ENCODE results near the gene DIMT1.
A peak's percentile ranks its signal among the peaks of the same experiment; 100 is the strongest.

DIMT1 gene

DNA sequence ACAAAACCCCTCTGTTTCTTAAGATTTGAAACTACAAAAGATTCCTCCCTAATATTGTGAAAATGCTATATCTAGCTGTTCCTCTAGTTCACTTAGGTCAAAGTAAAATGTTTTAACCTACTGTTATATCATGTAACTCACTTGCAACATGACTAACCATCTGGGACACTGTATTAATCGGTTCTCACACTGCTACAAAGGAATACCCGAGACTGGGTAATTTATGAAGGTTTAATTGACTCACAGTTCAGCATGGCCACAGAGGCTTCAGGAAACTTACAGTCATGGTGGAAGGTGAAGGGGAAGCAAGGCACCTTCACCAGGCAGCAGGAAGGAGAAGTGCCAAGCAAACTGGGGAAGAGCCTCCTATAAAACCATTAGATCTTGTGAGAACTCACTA lies 34.7 kb downstream of the DIMT1 start:
- no peak for DNase-seq (ENCODE audit: low spot score)

GRCh38 chr5:62362701-62363100 lies 41.0 kb downstream of the DIMT1 start:
- no peak for DNase-seq (ENCODE audit: low spot score)

- peak; percentile 67 for DNase-seq (ENCODE audit: low spot score)
Measured at GRCh38 chr5:62354028-62354874, 49.5 kb downstream of the DIMT1 start.

DNA sequence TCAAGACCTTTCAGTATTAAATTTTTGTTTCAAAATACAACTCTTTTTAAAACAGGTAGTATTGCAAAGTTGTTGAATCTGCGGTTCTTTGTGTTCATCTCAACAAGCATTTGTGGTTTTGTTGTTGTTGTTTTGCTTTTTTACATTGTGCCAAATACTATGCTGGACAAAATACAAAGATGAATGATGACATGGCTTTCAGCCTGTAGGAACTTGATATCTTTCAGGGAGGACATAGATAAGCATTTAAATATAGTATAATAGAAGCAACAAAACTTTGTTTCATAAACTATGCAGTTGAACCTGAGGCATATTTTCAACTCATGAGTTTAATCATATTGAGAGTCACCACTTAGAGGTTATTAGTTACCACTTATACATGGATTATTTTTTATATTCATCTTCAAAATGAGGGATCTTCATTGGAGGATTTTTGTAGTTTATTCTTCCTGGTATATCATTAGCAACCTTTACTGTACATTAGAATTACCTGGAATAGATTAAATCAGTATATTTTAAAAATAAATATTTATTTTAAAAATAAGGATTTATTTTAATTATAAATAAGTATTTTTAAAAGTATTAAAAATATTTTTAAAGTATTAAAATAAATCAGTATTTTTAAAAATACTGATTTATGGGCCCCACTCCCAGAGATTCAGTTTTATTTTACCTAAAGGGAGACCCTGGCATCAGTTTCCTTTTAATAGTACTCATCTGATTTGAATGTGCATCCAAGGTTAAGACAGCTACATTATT lies 54.8 kb downstream of the DIMT1 start:
- DNase-seq (ENCODE audit: low spot score) = no peak

DNA sequence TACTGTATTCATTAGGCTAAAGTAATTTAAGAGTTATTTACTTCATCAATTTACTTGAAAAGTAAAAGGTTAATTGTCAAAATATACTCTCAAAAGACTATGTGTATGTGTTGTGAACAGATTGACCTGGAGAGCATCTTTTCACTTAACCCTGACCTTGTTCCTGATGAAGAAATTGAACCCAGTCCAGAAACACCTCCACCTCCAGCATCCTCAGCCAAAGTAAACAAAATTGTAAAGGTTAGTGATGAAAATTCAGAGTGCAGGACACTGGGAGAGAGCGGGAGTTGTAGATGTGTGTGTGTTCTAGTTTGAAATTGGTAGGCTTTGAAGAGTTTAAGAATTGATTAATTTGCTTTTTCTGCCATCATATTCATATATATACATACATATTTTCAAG lies 55.8 kb downstream of the DIMT1 start:
- no peak for DNase-seq (ENCODE audit: low spot score)

DNA sequence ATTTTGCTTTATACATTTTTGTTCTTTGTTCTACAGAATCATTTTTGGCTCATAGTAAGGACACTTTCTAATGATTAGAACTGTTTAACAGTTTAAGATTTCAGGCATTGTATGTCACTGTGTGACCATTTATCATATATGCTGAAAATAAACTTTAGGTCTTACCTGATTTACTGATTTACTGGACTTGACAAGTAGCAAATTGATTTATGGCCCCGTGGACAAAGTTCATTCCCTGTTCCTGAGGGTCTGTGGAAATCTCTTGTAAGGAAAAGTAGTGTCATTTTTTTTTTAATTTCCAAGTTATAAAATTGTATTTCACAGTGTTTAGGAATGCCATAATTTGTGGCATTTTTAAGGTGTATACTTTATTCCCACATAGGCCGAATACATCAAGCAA lies 57.0 kb downstream of the DIMT1 start:
- DNase-seq (ENCODE audit: low spot score) = no peak

DNA sequence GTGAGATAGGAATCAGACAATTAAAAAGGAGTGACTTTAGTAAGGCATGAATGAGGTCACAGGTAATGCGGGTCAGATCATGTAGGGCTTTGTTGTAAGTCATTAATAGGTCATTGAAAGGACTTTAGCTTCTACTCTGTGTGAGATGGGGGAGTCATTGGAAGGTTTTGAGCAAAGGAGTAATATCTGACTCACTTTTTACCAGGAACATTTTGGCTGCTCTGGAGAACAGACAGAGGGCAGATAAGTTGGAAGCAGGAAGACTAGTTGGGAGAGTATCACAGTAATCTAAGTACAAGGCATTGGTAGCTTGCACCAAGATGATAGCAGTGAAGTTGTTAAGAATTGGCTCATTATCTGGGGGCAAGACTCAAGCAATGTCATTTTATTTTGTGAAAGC lies 60.3 kb downstream of the DIMT1 start:
- no peak for DNase-seq (ENCODE audit: low spot score)

- DNase-seq (ENCODE audit: low spot score) = no peak
Measured at GRCh38 chr5:62342476-62342837, 61.2 kb downstream of the DIMT1 start.

DNA sequence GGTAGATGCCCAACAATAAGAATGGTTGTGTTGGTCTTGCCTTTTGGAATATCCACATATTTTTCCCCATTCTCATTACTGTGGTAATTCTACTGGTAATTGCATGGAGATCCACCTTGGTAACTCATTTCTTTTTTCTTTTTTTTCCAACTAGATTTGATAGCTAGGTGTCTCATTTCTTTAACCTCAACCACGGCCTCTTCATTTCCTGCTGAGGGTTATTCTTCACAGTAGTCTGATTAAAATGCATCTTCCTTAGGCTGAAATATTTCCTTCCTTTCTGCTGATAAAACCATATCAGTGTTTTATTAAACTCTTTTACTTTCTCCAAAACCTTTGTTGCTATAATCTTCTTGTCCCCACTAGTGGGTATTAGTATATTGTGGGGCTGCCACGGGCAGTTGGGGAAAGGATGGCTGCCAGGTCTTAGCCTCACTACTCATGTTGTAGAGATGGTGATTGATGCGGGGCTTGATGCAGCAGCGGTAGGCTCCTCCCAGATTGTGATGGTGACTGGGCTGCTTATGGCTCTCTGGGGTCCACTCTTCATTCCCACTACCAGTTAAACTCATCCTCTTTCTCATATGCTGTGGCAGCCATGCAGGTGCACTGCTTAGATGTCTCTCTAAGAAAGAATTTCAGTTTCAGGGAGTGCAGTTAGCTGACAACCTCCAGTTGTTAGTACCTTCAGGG lies 61.8 kb downstream of the DIMT1 start:
- DNase-seq (ENCODE audit: low spot score) = no peak

GRCh38 chr5:62340979-62341378 lies 62.7 kb downstream of the DIMT1 start:
- DNase-seq (ENCODE audit: low spot score) = no peak

GRCh38 chr5:62340392-62340791 lies 63.3 kb downstream of the DIMT1 start:
- peak; percentile 25 for DNase-seq (ENCODE audit: low spot score)
